ENCODE data around the gene RHCE.

DNA sequence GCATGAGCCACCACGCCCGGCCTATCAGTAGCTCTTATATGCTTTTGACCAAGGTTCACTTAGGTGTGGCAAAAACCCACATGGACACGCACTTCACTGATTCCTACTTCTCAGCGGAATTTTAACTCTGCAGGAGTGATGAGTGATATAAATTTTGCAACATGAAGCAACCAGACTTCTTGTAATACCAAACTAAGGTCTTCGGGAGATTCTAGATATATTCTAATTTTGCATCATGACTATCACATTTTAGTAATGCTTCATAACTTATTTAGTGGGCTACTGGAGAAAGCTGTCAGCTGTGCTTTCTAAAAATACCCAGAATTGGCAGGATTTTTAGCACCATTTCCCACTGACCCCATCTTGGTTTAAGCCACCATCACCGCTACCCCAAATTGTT is 27.8 kb downstream of the RHCE start:
- TF ChIP-seq, protein P1, sequence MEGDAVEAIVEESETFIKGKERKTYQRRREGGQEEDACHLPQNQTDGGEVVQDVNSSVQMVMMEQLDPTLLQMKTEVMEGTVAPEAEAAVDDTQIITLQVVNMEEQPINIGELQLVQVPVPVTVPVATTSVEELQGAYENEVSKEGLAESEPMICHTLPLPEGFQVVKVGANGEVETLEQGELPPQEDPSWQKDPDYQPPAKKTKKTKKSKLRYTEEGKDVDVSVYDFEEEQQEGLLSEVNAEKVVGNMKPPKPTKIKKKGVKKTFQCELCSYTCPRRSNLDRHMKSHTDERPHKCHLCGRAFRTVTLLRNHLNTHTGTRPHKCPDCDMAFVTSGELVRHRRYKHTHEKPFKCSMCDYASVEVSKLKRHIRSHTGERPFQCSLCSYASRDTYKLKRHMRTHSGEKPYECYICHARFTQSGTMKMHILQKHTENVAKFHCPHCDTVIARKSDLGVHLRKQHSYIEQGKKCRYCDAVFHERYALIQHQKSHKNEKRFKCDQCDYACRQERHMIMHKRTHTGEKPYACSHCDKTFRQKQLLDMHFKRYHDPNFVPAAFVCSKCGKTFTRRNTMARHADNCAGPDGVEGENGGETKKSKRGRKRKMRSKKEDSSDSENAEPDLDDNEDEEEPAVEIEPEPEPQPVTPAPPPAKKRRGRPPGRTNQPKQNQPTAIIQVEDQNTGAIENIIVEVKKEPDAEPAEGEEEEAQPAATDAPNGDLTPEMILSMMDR (IDR thresholded peaks at IDR 0.05): no peak
- TF ChIP-seq POLR2A (IDR thresholded peaks at IDR 0.05): no peak

Measured in adrenal gland (tissue), 5 donors.